Endothelial cell of umbilical vein (primary cell): ENCODE data around the gene MFN1.

Experiments used
- CTCF ChIP-seq, 2 donors: IDR thresholded peaks; 1 replicate in 1 of 2; 2 replicates in 1 of 2; pipeline ENCODE4 v1.5.1; 2011; ENCODE audit warnings: low read length in 2 of 2, mild to moderate bottlenecking in 2 of 2, moderate library complexity in 2 of 2, control low read depth in 1 of 2, inconsistent platforms in 1 of 2, low read depth in 1 of 2; ENCODE audit not compliant: insufficient read depth in 1 of 2; ENCODE audit errors: extremely low read depth in 1 of 2
- GATA2 ChIP-seq: IDR thresholded peaks from 2 replicates; pipeline ENCODE4 v1.7.0; 2011; ENCODE audit warnings: low read depth, mild to moderate bottlenecking, moderate library complexity, mixed read lengths, low read length; ENCODE audit not compliant: insufficient read length, insufficient read depth
- POLR2AphosphoS5 ChIP-seq: IDR thresholded peaks from 2 replicates; pipeline ENCODE4 v1.6.1; 2012; ENCODE audit warnings: low read depth, mild to moderate bottlenecking, control low read depth, low read length, moderate library complexity; ENCODE audit not compliant: insufficient read depth

GRCh38 chr3:179333084-179333483 lies 14.4 kb upstream of the MFN1 start:
- TF ChIP-seq POLR2AphosphoS5 (no peak), CTCF (IDR thresholded peaks at IDR 0.05; ENCODE audit: extremely low read depth in 1 of 2, insufficient read depth in 1 of 2, low read depth in 1 of 2, low read length in 2 of 2) (no peak), GATA2 (no peak)
